ENCODE measurements around the gene VSTM2B.

The VSTM2B gene

DNA sequence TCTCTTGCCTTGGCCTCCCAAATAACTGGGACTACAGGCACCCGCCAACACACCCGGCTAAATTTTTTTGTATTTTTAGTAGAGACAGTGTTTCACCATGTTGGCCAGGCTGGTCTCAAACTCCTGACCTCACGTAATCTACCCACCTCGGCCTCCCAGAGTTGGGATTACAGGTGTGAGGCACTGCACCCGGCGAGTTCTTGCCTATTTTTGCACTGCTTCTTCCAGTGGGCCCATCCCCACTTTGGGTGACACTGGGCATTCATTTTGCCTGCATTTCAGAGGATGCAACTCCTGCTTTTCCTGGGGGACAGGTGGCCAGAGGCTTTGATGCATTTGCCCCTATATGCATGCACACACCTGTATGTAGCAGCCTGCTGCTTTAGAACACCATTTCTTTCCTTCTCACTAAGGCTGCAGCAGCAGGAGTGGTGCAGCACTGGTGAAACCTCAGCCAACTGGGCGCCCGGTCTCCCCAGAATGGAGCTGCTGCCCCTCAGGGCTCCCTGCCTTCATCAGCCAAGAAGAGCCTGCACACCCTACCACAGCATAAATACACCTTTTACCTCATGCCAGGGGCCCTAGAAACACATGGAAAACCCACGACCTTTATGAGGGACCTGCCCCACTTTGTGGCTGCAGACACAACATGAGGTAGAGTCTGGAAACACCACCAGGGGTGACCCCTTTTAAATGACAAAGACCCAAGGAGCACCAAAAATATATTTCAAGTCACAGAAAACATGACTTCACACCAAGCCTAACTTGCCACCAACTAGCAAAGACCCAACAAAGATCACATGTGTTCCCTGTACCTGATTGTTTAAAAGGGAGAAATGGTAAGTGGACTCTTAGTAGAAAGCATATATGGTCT lies 43.5 kb downstream of the VSTM2B start:
- no peak for DNase-seq

DNA sequence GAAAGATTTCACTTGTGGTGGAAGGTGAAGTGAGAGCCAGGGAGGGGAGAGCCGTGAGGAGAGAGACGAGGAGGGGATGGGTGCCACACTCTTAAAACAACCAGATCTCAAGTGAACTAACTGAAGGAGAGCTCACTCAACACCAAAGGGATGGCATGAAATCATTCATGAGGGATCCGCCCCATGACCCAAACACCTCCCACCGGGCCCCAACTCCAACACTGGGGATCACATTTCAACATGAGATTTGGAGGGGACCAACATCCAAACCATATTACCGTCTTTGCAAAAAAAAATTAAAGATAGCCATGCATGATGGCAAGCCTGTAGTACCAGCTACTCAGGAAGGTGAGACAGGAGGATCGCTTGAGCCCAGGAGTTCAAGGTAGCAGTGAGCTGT lies 45.4 kb downstream of the VSTM2B start:
- DNase-seq, result no peak

DNA sequence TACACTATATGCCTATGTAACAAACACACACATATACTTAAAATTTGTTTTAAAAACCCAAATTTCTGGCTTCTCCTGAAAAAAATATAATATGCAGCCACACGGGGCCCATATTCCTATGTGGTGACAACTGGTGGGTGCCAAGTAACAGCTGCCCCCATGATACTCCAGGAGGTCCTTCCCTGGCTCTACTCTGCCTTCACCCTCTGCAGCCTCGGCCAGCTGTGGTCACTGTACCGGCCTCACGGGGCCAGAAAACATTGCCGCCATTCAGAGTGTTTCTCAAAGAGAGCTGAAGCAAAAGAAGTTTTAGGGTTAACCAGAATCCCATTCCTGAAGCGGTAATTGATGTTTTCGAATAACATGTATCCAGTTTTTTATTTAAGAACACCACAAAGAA lies 47.7 kb downstream of the VSTM2B start:
- no peak for DNase-seq

DNA sequence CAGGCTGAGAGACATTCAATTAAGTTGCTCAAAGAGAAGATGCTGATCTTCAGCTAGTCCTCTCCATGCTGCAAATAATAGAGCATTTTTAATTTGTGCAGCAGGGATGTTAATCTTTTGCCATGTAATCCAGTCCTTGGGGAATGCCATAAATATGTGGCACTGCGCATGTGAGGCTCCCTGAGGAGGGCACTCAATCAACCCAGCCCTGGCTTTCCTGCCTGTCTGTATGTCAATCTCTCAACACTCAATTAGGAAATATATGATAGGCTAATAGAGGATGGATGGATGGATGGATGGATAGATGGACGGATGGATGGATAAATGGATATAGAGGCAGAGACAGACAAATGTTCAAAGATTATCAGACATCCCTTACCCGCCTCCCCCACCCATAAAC lies 48.7 kb downstream of the VSTM2B start:
- no peak for DNase-seq

DNA sequence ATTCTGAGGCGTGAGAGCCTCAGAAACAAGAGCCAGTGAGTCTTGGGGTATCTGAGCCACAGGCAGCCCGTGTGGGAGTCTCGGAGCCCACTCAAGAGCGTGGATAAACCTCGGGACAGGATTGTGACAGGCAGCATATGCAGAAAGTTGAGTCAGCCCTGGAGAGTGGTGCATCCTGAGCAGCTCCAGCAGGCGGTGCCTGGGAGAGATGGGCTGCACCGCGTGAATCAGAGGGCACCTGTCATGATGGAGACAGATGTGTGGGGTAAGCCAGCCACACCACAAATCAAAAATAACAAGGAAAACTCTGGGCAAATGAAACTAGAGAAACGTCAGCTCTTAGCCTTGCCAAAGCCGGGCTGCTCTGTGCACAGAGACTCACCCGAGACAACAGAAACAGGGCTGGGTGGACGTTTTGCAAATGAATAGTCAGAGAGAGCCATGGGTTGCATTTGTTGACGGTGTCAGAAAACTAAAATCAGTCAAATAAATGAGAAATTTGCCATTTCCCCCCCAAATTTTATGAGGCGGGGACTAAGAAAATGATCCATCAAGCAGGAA lies 50.3 kb downstream of the VSTM2B start:
- no peak for DNase-seq

DNA sequence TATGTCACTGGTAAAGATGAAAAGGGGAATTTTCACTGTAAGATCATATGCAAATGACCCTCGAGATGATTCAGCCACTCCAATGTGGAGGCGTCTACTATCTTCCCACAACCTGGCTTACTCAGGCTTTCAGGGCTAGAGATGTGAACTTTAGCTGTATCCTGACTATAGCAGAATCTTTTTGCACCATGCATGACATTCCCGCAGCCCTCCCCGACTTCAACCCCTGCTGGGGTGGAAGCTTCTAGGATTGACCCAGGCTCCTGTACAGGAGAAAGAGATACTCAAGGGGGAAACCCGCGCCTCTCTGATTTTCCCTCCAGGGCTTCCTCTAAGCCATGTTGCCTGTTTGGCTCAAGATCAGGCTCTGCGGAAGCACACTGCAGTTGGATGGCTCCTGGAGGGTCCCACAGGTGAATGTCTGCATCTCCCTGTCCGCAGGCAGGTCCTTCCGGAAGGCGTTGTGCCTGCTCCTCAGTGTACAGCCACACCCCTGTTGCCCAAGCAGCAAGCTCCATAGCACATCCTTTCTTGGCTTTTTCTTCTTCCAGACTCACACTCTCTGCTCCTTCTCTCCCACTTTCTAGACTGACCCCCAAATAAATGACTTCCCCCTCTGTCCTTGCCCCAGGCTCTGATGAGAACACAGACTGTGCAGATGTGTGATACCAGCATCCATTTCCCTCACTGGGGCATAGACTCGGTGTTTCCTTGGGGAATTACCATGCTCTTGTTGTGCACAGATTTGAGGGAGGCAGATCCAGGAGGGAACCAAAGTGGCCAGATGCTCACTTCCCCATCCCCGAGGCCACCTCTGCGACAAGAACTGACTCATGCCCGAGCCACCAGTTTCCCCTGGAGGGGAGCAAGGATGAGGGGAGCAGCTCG lies 51.2 kb downstream of the VSTM2B start:
- DNase-seq, result no peak

DNA sequence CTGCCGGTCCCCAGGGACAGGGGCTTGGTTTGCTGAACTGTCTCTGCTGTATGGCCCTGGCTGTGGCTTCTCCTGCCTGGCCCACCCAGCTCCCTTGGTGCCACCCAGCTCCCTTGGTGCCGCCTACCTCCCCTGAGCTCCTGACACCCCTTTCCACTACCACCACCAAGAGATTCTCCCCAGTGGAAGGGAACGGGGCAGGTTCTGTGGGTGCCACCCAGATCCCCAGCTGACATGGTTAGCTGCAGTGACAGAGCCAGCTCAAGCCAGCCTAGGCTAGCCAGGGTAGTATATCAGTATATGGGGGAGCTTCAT lies 51.8 kb downstream of the VSTM2B start:
- DNase-seq, result no peak

DNA sequence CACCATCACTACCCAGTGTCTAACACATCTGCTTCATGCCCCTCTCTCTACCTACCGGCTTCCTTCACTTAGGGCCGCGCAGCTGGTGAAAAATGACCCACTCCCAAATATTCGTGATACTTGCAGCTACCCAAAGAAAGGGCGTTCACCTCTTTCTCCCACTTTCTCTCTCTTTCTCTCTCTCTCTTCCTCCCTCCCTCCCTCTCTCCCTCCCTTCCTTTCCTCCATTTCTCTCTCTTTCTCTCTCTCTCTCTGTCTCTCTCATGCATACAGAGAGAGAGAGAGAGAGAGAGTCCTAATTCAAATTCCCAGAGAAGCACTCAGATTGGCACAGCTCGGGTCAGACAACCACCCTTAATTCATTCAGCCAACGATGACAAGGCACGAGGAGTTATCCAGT lies 52.6 kb downstream of the VSTM2B start:
- no peak for DNase-seq

DNA sequence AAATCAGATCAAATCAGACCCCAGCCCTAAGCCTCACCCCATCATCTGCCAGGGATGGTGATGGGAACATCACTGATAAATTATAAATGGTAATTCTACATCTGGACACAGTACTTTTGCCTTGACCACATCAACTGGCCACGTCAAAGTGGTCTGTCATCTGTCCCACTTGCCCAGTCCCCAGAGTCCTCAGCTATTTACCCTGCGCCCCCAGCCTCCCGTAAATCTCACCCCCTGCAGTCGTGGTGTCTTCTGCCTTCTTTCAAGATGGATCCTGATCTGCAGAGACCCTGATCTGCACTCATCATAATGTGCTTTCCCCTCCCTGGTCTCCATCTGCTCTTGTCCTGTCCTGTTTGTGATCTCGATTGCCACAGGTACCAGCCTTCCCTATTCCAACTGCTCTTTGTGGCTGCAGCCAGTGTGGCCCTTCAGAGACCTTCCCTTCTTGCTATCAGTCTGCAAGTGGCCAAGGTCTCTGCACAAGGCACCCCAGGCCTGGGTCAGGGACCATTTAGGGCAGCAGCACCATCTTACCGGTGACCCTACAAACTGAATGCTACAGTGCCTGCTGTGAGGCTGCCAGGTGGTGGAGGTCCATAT lies 53.6 kb downstream of the VSTM2B start:
- DNase-seq, result no peak

DNA sequence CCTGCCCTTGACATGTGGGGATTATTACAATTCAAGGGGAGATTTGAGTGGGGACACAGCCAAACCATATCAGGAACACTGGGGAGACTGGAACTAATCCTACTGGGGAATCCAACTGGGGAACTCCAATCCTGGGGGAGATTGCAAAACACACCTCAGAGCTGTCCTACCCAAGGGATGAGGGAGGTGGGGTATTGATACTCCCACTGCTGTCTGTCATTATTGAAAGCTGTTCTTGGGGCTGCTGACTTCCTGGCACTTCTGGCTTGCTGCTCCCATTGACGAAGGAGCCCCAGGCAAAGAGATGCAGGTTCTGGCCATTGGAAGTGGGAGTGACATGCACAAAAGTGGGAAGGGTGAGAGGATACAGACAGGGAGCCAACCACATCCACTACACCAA lies 55.6 kb downstream of the VSTM2B start:
- no peak for DNase-seq

DNA sequence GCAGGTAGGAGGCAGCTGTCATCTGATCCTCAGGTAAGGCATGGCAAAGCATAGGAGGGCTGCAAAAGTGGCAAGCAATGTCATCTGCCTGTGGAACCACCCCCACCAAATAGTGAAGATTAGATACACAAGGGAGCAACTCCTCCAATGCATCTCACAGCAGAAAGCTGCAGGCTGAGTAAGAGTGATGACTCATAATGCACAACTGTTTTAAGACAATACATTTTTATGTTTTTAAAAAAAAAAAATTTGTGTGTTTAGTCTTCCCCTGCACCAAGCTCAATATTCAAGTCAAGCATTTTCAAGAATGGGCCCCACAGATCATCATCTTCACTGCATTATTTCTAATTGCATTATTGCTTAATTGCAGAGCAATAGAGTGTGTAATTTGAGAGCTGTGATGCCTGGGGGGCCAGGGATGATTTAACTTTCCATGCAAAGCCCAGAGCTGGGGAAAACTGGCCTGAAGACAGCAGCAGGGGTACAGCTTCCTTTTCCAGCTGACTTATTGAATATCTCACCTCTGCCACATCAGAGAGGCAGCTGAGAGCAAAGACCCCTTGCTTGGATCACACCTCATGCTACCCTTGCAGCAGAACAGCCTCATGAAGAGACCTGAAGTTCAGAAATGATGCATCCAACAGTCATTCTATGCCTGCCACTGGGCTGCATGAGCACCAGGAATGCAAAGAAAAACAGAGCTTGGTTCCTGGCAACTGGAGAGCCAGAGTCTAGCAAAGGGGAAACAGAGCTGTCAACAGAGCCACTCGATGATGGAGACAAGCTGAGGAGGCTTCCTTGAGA lies 57.6 kb downstream of the VSTM2B start:
- DNase-seq, result no peak

DNA sequence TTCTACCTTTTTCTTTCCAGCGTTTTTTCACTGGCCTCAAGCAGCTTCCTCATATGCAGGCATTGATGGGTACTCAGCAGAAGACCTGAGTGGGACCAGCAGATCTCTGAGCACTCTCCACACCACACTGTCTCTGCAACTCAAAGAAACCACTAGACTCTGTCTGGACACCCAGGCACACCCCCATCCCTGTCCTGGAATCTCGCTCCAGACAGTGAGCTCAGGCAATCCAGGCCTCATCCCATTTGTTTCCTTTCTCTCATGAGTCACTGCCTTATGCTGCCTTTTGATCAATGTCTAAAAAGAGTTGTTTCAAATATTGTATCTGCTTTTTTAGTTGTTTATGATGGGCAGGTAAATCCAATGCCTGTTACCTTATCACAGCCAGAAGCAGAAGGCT lies 60.6 kb downstream of the VSTM2B start:
- no peak for DNase-seq

DNA sequence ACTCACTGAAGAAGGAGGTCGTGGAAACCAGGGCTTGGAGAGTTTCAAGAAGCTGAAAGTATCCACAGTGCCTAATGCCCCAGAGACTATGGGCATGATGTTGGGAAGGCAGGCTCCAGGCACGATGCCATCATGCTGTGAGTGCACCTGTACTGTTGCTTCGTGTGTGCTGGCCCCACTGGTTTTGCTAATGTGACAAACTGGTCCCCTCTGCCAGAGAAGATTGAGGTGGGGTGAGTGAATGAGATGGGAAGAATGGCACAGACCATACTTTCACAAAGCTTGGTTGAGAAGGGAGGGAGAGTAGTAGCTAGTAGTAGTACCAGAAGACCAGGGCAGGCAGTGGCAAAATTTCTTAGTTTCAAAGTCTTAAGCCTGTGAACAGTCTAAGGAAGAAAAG lies 61.3 kb downstream of the VSTM2B start:
- DNase-seq, result no peak

DNA sequence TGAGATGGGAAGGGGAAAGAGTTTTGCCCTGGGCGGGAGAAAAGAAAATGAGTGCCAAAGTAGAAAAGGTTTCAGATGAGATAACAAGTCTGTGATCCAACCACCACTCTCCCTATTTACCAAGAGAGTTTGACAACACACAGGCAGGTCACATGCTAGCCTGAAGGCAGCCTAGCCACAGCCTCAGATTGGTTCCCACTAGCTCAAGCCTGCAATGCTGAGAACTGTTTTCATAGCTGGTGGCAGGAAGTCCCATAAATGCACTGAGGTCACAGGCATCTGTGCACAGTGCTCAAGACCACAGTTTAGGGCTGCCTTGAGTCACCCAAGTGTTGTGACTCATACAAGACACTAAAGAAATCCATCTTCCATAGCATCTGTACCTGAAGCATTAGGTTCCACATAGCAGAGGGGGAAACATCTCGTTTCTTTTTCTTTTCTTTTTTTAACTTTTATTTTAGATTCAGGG lies 61.8 kb downstream of the VSTM2B start:
- no peak for DNase-seq

DNA sequence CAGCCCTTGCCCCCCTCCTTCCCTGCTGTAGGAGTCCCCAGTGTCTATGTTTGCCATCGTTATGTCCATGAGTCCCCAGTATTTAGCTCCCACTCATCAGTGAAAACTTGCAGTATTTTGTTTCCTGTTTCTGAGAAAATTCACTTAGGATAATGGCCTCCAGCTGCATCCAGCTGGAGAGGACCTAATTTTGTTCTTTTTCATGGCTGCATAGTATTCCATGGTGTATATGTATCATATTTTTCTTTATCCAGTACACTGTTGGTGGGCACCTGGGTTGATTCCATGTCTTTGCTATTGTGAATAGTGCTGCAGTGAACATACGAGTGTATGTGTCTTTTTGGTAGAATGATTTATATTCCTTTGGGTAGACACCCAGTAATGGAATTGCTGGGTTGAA lies 62.3 kb downstream of the VSTM2B start:
- no peak for DNase-seq

DNA sequence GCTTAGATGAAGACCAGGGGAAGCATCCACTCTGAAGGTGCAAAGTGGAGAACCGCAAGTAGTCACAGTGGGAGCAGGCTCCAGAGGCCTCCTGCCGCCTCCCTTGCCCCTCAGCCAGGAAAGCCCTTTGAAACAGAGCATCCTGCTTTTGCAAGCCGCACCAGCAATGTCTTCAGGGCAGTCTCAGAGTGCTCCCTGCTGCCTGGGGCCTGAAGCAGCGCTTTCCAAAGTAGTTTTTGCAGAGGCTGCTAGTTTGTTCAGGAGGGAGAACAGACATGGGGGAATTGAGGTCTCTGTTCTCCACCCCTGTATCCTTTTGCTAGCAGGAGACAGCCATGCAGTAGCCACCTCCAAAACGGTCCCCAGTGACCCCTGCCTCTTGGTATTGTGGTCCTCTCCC lies 64.5 kb downstream of the VSTM2B start:
- no peak for DNase-seq

DNA sequence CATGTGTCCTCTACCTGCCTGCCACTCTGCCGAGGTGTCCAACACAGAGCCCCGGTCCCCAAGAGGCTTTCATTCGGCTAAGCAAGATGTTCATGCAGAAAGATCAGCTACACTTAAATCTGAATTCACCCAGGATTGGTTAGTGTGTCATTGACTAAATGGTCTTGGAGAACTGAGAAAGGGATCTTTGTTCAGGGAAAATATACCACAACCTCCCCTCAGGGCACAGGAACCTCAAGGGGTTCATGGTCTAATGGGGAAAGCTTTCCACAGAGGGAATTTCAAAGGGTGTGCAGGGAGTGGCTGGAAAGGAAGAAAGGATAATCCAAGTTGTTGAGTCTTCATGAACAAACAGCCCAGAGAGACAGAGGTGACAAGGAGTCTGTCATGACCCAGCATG lies 65.9 kb downstream of the VSTM2B start:
- DNase-seq, result no peak

DNA sequence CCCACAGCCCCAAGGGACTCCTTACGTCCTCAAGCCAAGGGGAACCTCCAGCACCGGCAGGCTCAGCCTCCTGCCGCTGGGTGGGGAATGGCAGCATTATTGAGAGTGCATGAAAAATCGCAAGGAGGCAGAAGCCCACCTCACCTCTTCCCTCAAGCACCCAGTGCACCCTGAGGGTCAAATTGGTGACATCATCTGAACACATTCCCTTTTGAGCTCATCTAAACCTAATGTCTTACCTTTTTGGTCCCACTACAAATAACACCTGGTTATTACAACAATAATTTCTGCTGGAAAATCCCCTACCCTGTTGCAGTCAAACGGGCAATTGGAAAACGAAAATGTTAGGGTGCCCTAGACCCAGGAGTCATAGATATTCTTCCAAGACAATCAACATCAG lies 68.1 kb downstream of the VSTM2B start:
- no peak for DNase-seq

DNA sequence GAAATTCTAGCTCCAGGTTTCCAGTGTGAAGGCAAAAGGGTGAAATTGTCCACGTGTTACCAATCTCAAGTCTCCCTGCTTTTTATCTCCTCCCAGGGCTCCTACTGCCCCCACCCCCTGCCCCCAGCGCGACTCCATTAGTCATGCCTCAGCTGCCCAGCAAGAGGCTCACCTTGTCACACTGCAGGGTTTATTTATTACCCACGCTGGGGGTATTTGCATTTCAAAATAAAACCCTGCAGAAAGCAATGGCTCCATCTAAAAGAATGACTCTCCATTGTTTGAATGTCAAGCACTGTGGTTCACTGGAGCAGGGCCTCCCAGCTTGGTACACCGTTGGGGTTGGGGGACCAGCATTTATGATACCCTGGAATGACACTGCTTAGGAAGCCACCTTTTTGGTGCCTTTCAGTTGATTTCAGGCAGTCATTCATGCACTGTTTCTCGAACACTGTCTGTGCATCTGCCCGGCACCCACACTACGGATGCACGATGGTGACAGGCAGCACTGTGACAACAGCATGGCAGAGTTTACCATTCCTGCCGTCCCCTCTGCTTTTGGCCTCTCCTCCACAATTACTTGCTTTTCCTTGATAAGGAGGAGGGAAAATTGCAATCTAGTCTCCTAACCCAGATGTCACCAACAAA lies 70.4 kb downstream of the VSTM2B start:
- peak; percentile 7 for DNase-seq

DNA sequence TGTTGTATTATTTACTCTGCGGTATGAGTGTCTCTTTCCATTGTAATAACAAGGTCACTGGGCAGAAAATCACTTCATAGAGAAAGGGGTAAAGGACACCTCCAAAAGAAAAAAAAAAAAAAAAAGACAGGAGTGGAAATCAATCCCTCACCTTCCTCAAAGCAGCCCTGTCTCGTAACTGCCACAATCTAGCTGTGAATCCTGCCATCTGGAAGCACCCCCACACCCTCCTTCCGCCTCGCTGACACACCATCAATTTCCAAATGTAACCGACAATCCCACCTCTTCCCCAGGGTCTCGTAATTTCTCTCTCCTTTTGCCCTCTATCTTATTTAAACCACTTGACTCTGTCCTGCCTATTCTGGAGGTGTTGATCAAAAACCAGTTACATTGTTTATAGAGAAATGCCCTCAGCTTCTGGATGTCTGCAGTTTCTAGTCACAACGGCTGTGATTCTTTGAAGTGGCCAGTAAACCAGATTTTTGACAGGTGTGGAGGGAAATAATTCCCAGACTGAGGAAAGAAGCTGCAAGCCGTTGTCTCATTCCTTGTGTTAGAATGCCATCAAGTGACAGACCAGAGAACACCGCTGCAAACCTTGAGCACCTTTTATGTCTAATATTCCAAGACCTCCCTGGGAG lies 71.2 kb downstream of the VSTM2B start:
- peak; percentile 48 for DNase-seq

DNA sequence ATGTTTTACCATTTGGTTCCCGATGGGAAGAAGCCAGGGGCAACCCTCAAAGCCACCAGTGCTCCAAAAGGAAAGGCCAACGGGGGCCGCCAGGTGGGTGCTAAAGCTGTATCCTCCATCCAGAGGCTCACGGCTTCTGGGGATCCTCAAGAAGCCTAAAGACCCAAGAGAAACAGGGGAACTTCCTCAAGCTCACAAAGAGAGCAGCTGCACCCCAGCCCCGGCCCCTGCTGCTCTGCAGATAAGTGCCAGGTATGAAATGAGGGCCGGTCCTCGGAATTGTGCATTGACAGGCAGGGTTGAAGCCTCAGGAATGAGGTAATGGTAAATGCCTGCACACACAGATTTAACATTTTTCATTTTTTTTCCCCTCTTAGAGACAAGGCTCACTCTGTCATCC lies 72.2 kb downstream of the VSTM2B start:
- DNase-seq, result no peak

DNA sequence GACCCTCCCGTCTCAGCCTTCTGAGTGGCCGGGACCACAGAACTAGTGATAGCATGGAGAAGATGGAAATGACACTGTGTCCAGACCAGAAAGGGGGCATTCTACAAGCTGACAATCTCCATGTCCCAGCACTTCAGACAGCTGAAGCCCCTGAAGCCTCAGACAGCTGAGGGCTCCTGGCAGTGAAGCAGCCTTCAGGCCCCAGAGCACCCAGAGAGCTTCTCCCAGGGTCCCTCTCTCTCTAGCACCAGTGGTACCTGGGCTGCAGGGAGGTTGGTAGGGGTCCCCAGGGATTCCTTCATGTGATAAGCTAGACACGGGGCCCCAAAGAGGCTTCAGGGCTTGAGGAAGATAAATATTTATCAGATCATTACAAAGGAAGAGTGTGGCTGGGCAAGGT lies 72.7 kb downstream of the VSTM2B start:
- DNase-seq, result no peak
